H9 (cell line): ENCODE measurements around the gene CD2. TPM values are rescaled to one million over a fixed set of nuclear protein-coding genes. Genes with fewer than 3 reads are reported as not detected.

Source experiments
- DNase-seq: peaks from one replicate; pipeline ENCODE4 v3.0.0-alpha.2; 2017
- H2AFZ ChIP-seq: one replicate; pipeline ENCODE4 v1.6.1; 2013; ENCODE audit warnings: mild to moderate bottlenecking, low read length, control low read depth, moderate library complexity
- H2AK5ac ChIP-seq: 2 replicates; pipeline ENCODE4 v1.6.1; 2013; ENCODE audit warnings: low read length, control low read depth, mixed read lengths; ENCODE audit not compliant: insufficient read length
- H2BK120ac ChIP-seq: one replicate; pipeline ENCODE4 v1.6.1; 2013; ENCODE audit warnings: low read depth, mild to moderate bottlenecking, low read length, control low read depth, inconsistent platforms; ENCODE audit not compliant: poor library complexity, severe bottlenecking
- H2BK12ac ChIP-seq: 2 replicates; pipeline ENCODE4 v1.6.1; 2013; ENCODE audit warnings: low read length, control low read depth, mixed read lengths, low read depth; ENCODE audit not compliant: insufficient read length
- H2BK15ac ChIP-seq: 2 replicates; pipeline ENCODE4 v1.6.1; 2013; ENCODE audit warnings: low read depth, low read length, control low read depth
- H2BK20ac ChIP-seq: one replicate; pipeline ENCODE4 v1.6.1; 2013; ENCODE audit warnings: low read depth, mild to moderate bottlenecking, low read length, control low read depth, inconsistent platforms; ENCODE audit not compliant: poor library complexity, severe bottlenecking
- H2BK5ac ChIP-seq: 2 replicates; pipeline ENCODE4 v1.6.1; 2013; ENCODE audit warnings: low read length, control low read depth, mixed read lengths; ENCODE audit not compliant: insufficient read length
- H3K14ac ChIP-seq: 2 replicates; pipeline ENCODE4 v1.6.1; 2013; ENCODE audit warnings: low read length, control low read depth; ENCODE audit not compliant: insufficient read depth
- H3K18ac ChIP-seq: 2 replicates; pipeline ENCODE4 v1.6.1; 2013; ENCODE audit warnings: low read depth, mild to moderate bottlenecking, mixed read lengths, low read length, control low read depth; ENCODE audit not compliant: insufficient read length
- H3K23ac ChIP-seq: 2 replicates; pipeline ENCODE4 v1.6.1; 2013; ENCODE audit warnings: low read length, control low read depth, mixed read lengths, low read depth; ENCODE audit not compliant: insufficient read length
- H3K23me2 ChIP-seq: 2 replicates; pipeline ENCODE4 v1.6.1; 2013; ENCODE audit warnings: low read depth, mild to moderate bottlenecking, mixed read lengths, low read length, control low read depth; ENCODE audit not compliant: insufficient read length, poor library complexity, severe bottlenecking
- H3K27ac ChIP-seq: 2 replicates; pipeline ENCODE4 v1.5.1; 2013; ENCODE audit warnings: low read length, control low read depth, mixed read lengths, low read depth; ENCODE audit not compliant: insufficient read length
- H3K27me3 ChIP-seq: 2 replicates; pipeline ENCODE4 v1.6.1; 2013; ENCODE audit warnings: low read length, control low read depth, inconsistent platforms; ENCODE audit not compliant: insufficient read depth
- H3K4ac ChIP-seq: 2 replicates; pipeline ENCODE4 v1.6.1; 2013; ENCODE audit warnings: low read depth, mild to moderate bottlenecking, control low read depth, inconsistent platforms, low read length, moderate library complexity
- H3K4me1 ChIP-seq: 2 replicates; pipeline ENCODE4 v1.6.1; 2013; ENCODE audit warnings: low read length, control low read depth, inconsistent platforms; ENCODE audit not compliant: insufficient read depth
- H3K4me2 ChIP-seq: 2 replicates; pipeline ENCODE4 v1.6.1; 2013; ENCODE audit warnings: low read length, control low read depth, mixed read lengths; ENCODE audit not compliant: insufficient read length, insufficient read depth
- H3K56ac ChIP-seq: 2 replicates; pipeline ENCODE4 v1.6.1; 2013; ENCODE audit warnings: low read depth, mild to moderate bottlenecking, mixed read lengths, low read length, control low read depth; ENCODE audit not compliant: insufficient read length
- H3K79me1 ChIP-seq: 2 replicates; pipeline ENCODE4 v1.6.1; 2013; ENCODE audit warnings: low read depth, mild to moderate bottlenecking, moderate library complexity, low read length, control low read depth, inconsistent platforms; ENCODE audit not compliant: insufficient read depth, poor library complexity, severe bottlenecking
- H3K79me2 ChIP-seq: 2 replicates; pipeline ENCODE4 v1.6.1; 2013; ENCODE audit warnings: low read length, control low read depth, inconsistent platforms; ENCODE audit not compliant: insufficient read depth
- H3K9ac ChIP-seq: 2 replicates; pipeline ENCODE4 v1.6.1; 2013; ENCODE audit warnings: low read length, control low read depth, mixed read lengths; ENCODE audit not compliant: insufficient read length; ENCODE audit errors: extremely low read depth
- H3K9me3 ChIP-seq: one replicate; pipeline ENCODE4 v1.6.1; 2013; ENCODE audit warnings: low read depth, low read length, inconsistent platforms; ENCODE audit not compliant: control insufficient read depth
- H3T11ph ChIP-seq: one replicate; pipeline ENCODE4 v1.6.1; 2013; ENCODE audit warnings: mild to moderate bottlenecking, low read length, control low read depth, inconsistent platforms
- H4K20me1 ChIP-seq: one replicate; pipeline ENCODE4 v1.6.1; 2013; ENCODE audit not compliant: control insufficient read depth, insufficient read length, insufficient read depth
- H4K5ac ChIP-seq: 2 replicates; pipeline ENCODE4 v1.6.1; 2013; ENCODE audit warnings: low read depth, mild to moderate bottlenecking, mixed read lengths, low read length, control low read depth; ENCODE audit not compliant: insufficient read length
- H4K8ac ChIP-seq: replicated peaks from 2 replicates; pipeline ENCODE4 v1.6.1; 2013; ENCODE audit warnings: low read length, control low read depth, mixed read lengths, low read depth; ENCODE audit not compliant: insufficient read length
- H4K91ac ChIP-seq: 2 replicates; pipeline ENCODE4 v1.6.1; 2013; ENCODE audit warnings: low read depth, mild to moderate bottlenecking, moderate library complexity, mixed read lengths, low read length, control low read depth; ENCODE audit not compliant: insufficient read length
- H3K27ac Mint-ChIP-seq, 3 experiments: 2 replicates in 2 of 3; 3 replicates in 1 of 3; pipeline ENCODE4 v1.8.0; 2020 to 2021; ENCODE audit warnings: mixed read lengths in 3 of 3, mild to moderate bottlenecking in 1 of 3, moderate library complexity in 1 of 3
- H3K27me3 Mint-ChIP-seq: 2 replicates; pipeline ENCODE4 v1.8.0; 2021; ENCODE audit warnings: low read depth, mild to moderate bottlenecking, moderate library complexity, mixed read lengths
- H3K36me3 Mint-ChIP-seq, 3 experiments: 2 replicates in 2 of 3; 3 replicates in 1 of 3; pipeline ENCODE4 v1.8.0; 2020 to 2021; ENCODE audit warnings: low read depth in 3 of 3, mixed read lengths in 3 of 3; ENCODE audit not compliant: insufficient read depth in 1 of 3
- H3K4me1 Mint-ChIP-seq, 2 experiments: 2 replicates each; pipeline ENCODE4 v1.8.0; 2020; ENCODE audit warnings: mixed read lengths in 2 of 2
- H3K4me3 Mint-ChIP-seq, 2 experiments: 2 replicates in 1 of 2; 3 replicates in 1 of 2; pipeline ENCODE4 v1.8.0; 2020 to 2021; ENCODE audit warnings: mild to moderate bottlenecking in 2 of 2, mixed read lengths in 2 of 2, moderate library complexity in 1 of 2
- H3K9me3 Mint-ChIP-seq, 2 experiments: 2 replicates in 1 of 2; 3 replicates in 1 of 2; pipeline ENCODE4 v1.8.0; 2020; ENCODE audit warnings: mild to moderate bottlenecking in 2 of 2, mixed read lengths in 2 of 2, moderate library complexity in 1 of 2
- WGBS: extraction: QIAGEN DNeasy Blood & Tissue Kit; methylation state at CpG from one replicate; pipeline ENCODE4 v1.1.7; 2013; ENCODE audit warnings: missing lambda C conversion rate, low lambda C conversion rate, mixed read lengths; ENCODE audit not compliant: insufficient read length; ENCODE audit errors: extremely low coverage; 5-methylcytosine and 5-hydroxymethylcytosine counted together
- total RNA-seq: library from RNA; stranded (reverse); gene quantifications from 2 replicates; pipeline ENCODE4 v1.2.1, GENCODE V29; 2021
- TF ChIP-seq, protein P1 (sequence below): fragments of 200-600 bp; sonication (generic); conservative IDR thresholded peaks from 3 replicates; pipeline ENCODE4 v1.8.0; 2021; ENCODE audit warnings: antibody characterized with exemption, mild to moderate bottlenecking

Gene CD2
- total RNA-seq, 1 experiment from 2014 or later = not detected

DNA sequence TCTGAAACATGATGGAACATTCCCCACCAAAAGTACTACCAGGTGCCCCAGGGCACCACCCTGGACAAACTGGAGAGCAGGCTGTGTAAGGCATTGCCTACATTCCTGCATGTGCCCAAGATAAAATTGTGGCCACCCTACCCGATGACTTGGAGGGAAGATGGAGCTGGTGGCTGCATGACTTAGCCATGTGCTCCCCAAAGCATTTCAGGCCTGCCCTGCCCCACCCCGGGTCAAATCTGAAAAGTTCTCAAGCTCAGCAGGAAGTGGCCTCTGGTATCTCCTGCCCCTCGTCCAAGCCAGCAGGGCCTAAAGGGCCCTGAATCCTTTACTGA lies 8.5 kb downstream of the CD2 start:
- no peak overlapping the region for H4K8ac ChIP-seq
- Mint-ChIP-seq H3K9me3 (no peaks in the 10 kb centered on the region), H3K27me3 (no peaks in the 10 kb centered on the region), H3K27ac (no peak overlapping the region), H3K4me3 (no peak overlapping the region), H3K36me3 (no peaks in the 10 kb centered on the region; a peak in 1 of 7 replicates), H3K4me1 (peaks cover 12% of the 10 kb centered on the region in 2 experiments; a peak in 3 of 4 replicates)
- no peaks in the 10 kb centered on the region for H3K27me3 ChIP-seq
- H2BK12ac ChIP-seq = no peak overlapping the region
- H4K91ac ChIP-seq = no peak overlapping the region
- H3K56ac ChIP-seq = no peak overlapping the region
- no peaks in the 10 kb centered on the region for H3K4me1 ChIP-seq
- H3T11ph ChIP-seq = no peak overlapping the region
- no peaks in the 10 kb centered on the region for H3K79me1 ChIP-seq
- H2AFZ ChIP-seq = no peak overlapping the region
- H3K9ac ChIP-seq = no peak overlapping the region
- H3K23me2 ChIP-seq = no peaks in the 10 kb centered on the region
- H3K4me2 ChIP-seq = no peak overlapping the region
- no peak overlapping the region for H2BK20ac ChIP-seq
- no peak overlapping the region for H3K23ac ChIP-seq
- H2AK5ac ChIP-seq = no peak overlapping the region
- H2BK15ac ChIP-seq = no peak overlapping the region
- no peaks in the 10 kb centered on the region for H3K79me2 ChIP-seq
- no CpG with 5 or more reads among the region's 3 CpGs for WGBS
- no peak overlapping the region for H4K5ac ChIP-seq
- no peak overlapping the region for H3K18ac ChIP-seq
- no peak overlapping the region for H3K14ac ChIP-seq
- H3K4ac ChIP-seq = no peak overlapping the region
- H2BK120ac ChIP-seq = no peak overlapping the region
- no peaks in the 10 kb centered on the region for H3K9me3 ChIP-seq
- no peak overlapping the region for H3K27ac ChIP-seq
- no peaks in the 10 kb centered on the region for H4K20me1 ChIP-seq
- no peak for DNase-seq
- H2BK5ac ChIP-seq = no peak overlapping the region
- TF ChIP-seq, protein P1, sequence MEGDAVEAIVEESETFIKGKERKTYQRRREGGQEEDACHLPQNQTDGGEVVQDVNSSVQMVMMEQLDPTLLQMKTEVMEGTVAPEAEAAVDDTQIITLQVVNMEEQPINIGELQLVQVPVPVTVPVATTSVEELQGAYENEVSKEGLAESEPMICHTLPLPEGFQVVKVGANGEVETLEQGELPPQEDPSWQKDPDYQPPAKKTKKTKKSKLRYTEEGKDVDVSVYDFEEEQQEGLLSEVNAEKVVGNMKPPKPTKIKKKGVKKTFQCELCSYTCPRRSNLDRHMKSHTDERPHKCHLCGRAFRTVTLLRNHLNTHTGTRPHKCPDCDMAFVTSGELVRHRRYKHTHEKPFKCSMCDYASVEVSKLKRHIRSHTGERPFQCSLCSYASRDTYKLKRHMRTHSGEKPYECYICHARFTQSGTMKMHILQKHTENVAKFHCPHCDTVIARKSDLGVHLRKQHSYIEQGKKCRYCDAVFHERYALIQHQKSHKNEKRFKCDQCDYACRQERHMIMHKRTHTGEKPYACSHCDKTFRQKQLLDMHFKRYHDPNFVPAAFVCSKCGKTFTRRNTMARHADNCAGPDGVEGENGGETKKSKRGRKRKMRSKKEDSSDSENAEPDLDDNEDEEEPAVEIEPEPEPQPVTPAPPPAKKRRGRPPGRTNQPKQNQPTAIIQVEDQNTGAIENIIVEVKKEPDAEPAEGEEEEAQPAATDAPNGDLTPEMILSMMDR = no peak
